ENCODE data around the gene S100A16.
A peak's percentile ranks its signal among the peaks of the same experiment; 100 is the strongest.
"Not testable (repeated sequence)": the region's sequence is repeated elsewhere in the genome, so short reads cannot be mapped to it uniquely, and the experiment has no call there.

The S100A16 gene

GRCh38 chr1:153585006-153585405, 27.9 kb downstream of the S100A16 start:
- no peak for DNase-seq (ENCODE audit: low read depth)

GRCh38 chr1:153583976-153584375, 29.0 kb downstream of the S100A16 start:
- DNase-seq (ENCODE audit: low read depth) = no peak

- DNase-seq (ENCODE audit: low read depth) = not testable (repeated sequence)
Measured at GRCh38 chr1:153583514-153583913, 29.4 kb downstream of the S100A16 start.

- not testable (repeated sequence) for DNase-seq (ENCODE audit: low read depth)
Measured at GRCh38 chr1:153582836-153583235, 30.1 kb downstream of the S100A16 start.

GRCh38 chr1:153578936-153579335, 34.0 kb downstream of the S100A16 start:
- DNase-seq (ENCODE audit: low read depth) = no peak

GRCh38 chr1:153578490-153578889, 34.4 kb downstream of the S100A16 start:
- DNase-seq (ENCODE audit: low read depth) = no peak

GRCh38 chr1:153577624-153578051, 35.3 kb downstream of the S100A16 start:
- DNase-seq (ENCODE audit: low read depth) = no peak

- no peak for DNase-seq (ENCODE audit: low read depth)
Measured at GRCh38 chr1:153577138-153577537, 35.8 kb downstream of the S100A16 start.

GRCh38 chr1:153575497-153575896, 37.4 kb downstream of the S100A16 start:
- DNase-seq (ENCODE audit: low read depth) = not testable (repeated sequence)

GRCh38 chr1:153575081-153575491, 37.9 kb downstream of the S100A16 start:
- not testable (repeated sequence) for DNase-seq (ENCODE audit: low read depth)

GRCh38 chr1:153573351-153573750, 39.6 kb downstream of the S100A16 start:
- no peak for DNase-seq (ENCODE audit: low read depth)

GRCh38 chr1:153572569-153573015, 40.3 kb downstream of the S100A16 start:
- peak; percentile 85 for DNase-seq (ENCODE audit: low read depth)

- DNase-seq (ENCODE audit: low read depth) = no peak
Measured at GRCh38 chr1:153571706-153572105, 41.2 kb downstream of the S100A16 start.

GRCh38 chr1:153570874-153571273, 42.1 kb downstream of the S100A16 start:
- DNase-seq (ENCODE audit: low read depth) = no peak

GRCh38 chr1:153569465-153569864, 43.5 kb downstream of the S100A16 start:
- DNase-seq (ENCODE audit: low read depth) = no peak

- DNase-seq (ENCODE audit: low read depth) = peak; percentile 80
Measured at GRCh38 chr1:153568367-153569099, 44.4 kb downstream of the S100A16 start.

GRCh38 chr1:153567621-153568366, 45.1 kb downstream of the S100A16 start:
- DNase-seq (ENCODE audit: low read depth) = no peak

- DNase-seq (ENCODE audit: low read depth) = peak; percentile 98
Measured at GRCh38 chr1:153566414-153567371, 46.2 kb downstream of the S100A16 start.

- peak; percentile 88 for DNase-seq (ENCODE audit: low read depth)
Measured at GRCh38 chr1:153565529-153566374, 47.2 kb downstream of the S100A16 start, which contains the start of gene S100A2. Gene S100A2 (minus strand): TSS chr1:153565844. CDS start chr1:153563877, 1,967 bp downstream.

GRCh38 chr1:153563991-153564390, 48.9 kb downstream of the S100A16 start:
- DNase-seq (ENCODE audit: low read depth) = no peak

GRCh38 chr1:153563483-153563901, 49.4 kb downstream of the S100A16 start:
- no peak for DNase-seq (ENCODE audit: low read depth)

Measured in GM04504 (cell line).